H1 (cell line): ENCODE results near the gene MAVS. TPM values are rescaled to one million over a fixed set of nuclear protein-coding genes. Genes with fewer than 3 reads are reported as not detected.

Experiments used
- BACH1 ChIP-seq: IDR thresholded peaks from 2 replicates; pipeline ENCODE4 v1.6.1; 2012; ENCODE audit warnings: low read length, improper control_type of control experiment
- BRCA1 ChIP-seq: IDR thresholded peaks from 2 replicates; pipeline ENCODE4 v1.6.1; 2012; ENCODE audit warnings: low read depth, low read length, improper control_type of control experiment
- CBX8 ChIP-seq: fragments of 300-800, 300-1000 bp; sonication (generic); IDR thresholded peaks from 2 replicates; pipeline ENCODE4 v1.7.1; 2016; ENCODE audit warnings: low read depth, low read length, borderline replicate concordance
- HDAC6 ChIP-seq: IDR thresholded peaks from one replicate; pipeline ENCODE4 v1.7.1; 2012; ENCODE audit warnings: low read depth, mild to moderate bottlenecking, inconsistent platforms, low read length, moderate library complexity
- SAP30 ChIP-seq: fragments of 300-600 bp; sonication (generic); IDR thresholded peaks from 2 replicates; pipeline ENCODE4 v1.7.1; 2012; ENCODE audit warnings: low read length, moderate library complexity, mild to moderate bottlenecking, inconsistent platforms; ENCODE audit not compliant: insufficient read depth, insufficient replicate concordance
- SRF ChIP-seq: IDR thresholded peaks from 2 replicates; pipeline ENCODE4 v1.6.1; 2011; ENCODE audit warnings: mild to moderate bottlenecking, low read depth, low read length, moderate library complexity
- TAF1 ChIP-seq: IDR thresholded peaks from 2 replicates; pipeline ENCODE4 v1.6.1; 2011; ENCODE audit warnings: mild to moderate bottlenecking, low read depth, low read length
- TCF12 ChIP-seq: IDR thresholded peaks from 2 replicates; pipeline ENCODE4 v1.6.1; 2011; ENCODE audit warnings: low read depth, mild to moderate bottlenecking, low read length
- polyA plus RNA-seq, 7 experiments: library from polyadenylated mRNA; depleted of rRNA in 3 of 7; stranded (reverse) in 5 of 7; unstranded in 2 of 7; fragments of >200 nt in 5 of 7; fragments of 200-250 nt in 2 of 7; gene quantifications; 1 replicate in 5 of 7; 2 replicates in 1 of 7; 4 replicates in 1 of 7; pipeline versions ENCODE4 v1.2.1 to v1.2.3, GENCODE V29; 2011 to 2013; ENCODE audit warnings: missing spikeins in 2 of 7, mixed read lengths in 2 of 7
- total RNA-seq: library from RNA; stranded (reverse); fragmentation: NEBNext Ultra II Directional; extraction: Animal tissue kit (Norgen Biotek cat#: 25700); gene quantifications from 2 replicates; pipeline ENCODE4 v1.2.1, GENCODE V29; 2021

Gene MAVS
- total and polyA plus RNA-seq, 2 of the 8 experiments (the other 6 are each of a cell fraction or from before 2014, with no cell fraction given) = 9.9 to 24.3 TPM

DNA sequence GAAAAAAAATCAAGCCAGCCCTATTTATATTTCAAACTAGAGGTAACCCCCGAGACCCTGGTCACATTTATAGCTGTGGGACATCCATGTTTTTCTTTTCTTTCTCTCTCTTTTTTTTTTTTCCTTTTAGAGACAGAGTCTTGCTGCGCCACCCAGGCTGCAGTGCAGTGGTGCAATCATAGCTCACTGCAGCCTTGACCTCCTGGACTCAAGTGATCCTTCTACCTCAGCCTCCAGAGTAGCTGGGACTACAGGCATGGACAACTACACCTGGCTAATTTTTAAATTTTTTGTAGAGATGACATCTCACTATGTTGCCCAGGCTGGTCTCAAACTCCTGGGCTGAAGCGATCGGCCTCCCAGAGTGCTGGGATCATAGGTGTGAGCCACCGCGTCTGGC, 12.1 kb downstream of the MAVS start (continued):
- TF ChIP-seq CBX8 = no peak
- no peak for TF ChIP-seq TAF1
- no peak for TF ChIP-seq HDAC6
- no peak for TF ChIP-seq SRF
- no peak for TF ChIP-seq TCF12
- no peak for TF ChIP-seq BACH1
- TF ChIP-seq SAP30 = no peak
- TF ChIP-seq BRCA1 = no peak
